ENCODE measurements around the gene TTC7B. TPM values are rescaled to one million over a fixed set of nuclear protein-coding genes. Genes with fewer than 3 reads are reported as not detected.

The TTC7B gene
- total and polyA plus RNA-seq, 2 donors (not counting 3 experiments of a cell fraction or from before 2014, with no cell fraction given), result 46.8 to 76.5 TPM

GRCh38 chr14:90750191-90750590, 66.0 kb downstream of the TTC7B start:
- TF ChIP-seq FOS (IDR thresholded peaks at IDR 0.05; ENCODE audit: borderline replicate concordance, insufficient read depth, low read length) (no peak), EZH2 (IDR thresholded peaks at IDR 0.05; ENCODE audit: borderline replicate concordance, low read depth, low read length, severe bottlenecking) (no peak), CTCF (IDR thresholded peaks at IDR 0.05; ENCODE audit: extremely low read depth in 1 of 2, insufficient read depth in 1 of 2, low read depth in 1 of 2, low read length in 2 of 2) (no peak), MAX (IDR thresholded peaks at IDR 0.05; ENCODE audit: insufficient read depth, insufficient read length) (no peak), GATA2 (IDR thresholded peaks at IDR 0.05; ENCODE audit: insufficient read depth, insufficient read length, low read depth, low read length) (no peak), MYC (IDR thresholded peaks at IDR 0.05; ENCODE audit: low read depth, low read length) (no peak), POLR2A (IDR thresholded peaks at IDR 0.05; ENCODE audit: low read depth, low read length) (no peak), JUN (IDR thresholded peaks at IDR 0.05; ENCODE audit: borderline replicate concordance, insufficient read depth, insufficient read length, low read depth) (no peak), POLR2AphosphoS5 (IDR thresholded peaks at IDR 0.05; ENCODE audit: insufficient read depth, low read depth, low read length) (no peak)
- POLR2A ChIA-PET, result no interaction called here
- intact Hi-C loops (cut with micrococcal nuclease), result no loop called here

More at GRCh38 chr14:90750191-90750590, 66.0 kb downstream of the TTC7B start:
- H3K27ac ChIP-seq (ENCODE audit: insufficient read depth, low read depth, low read length), result no peak overlapping the region
- no peaks in the 10 kb centered on the region for H3K36me3 ChIP-seq (ENCODE audit: control insufficient read depth in 2 of 2, extremely low read depth in 1 of 2, insufficient read depth in 2 of 2, low read length in 2 of 2)
- CTCF ChIA-PET, result interaction anchor here (3.4 kb wide), 1 partner anchor 9 kb away, joined by 12 read pairs; no protein-coding TSS in a partner anchor
- H3K4me1 ChIP-seq (ENCODE audit: control insufficient read depth, extremely low read depth, insufficient read depth, low read length), result no peaks in the 10 kb centered on the region
- dilution Hi-C loops (cut with MboI; ENCODE audit: extremely low pct_ligation_motif_present, low sequenced_read_pairs), result no loop called here
- no peak overlapping the region for H3K4me2 ChIP-seq (ENCODE audit: insufficient read depth, low read length)
- no peak for FAIRE-seq
- peaks cover 2% of the 10 kb centered on the region for H3K9me1 ChIP-seq (replicated peaks; ENCODE audit: control insufficient read depth, extremely low read depth, insufficient read depth, low read length)
- H2AFZ ChIP-seq (ENCODE audit: low read depth, low read length), result no peak overlapping the region
- no peaks in the 10 kb centered on the region for H4K20me1 ChIP-seq (replicated peaks; ENCODE audit: control insufficient read depth, extremely low read depth, insufficient read depth, low read length)
- BruUV-seq (replicated peaks), result no TSS peak
- no peaks in the 10 kb centered on the region for H3K27me3 ChIP-seq (ENCODE audit: control insufficient read depth in 2 of 2, insufficient read depth in 2 of 2, low read length in 2 of 2)
- no peak for DNase-seq (ENCODE audit: low read depth, low spot score)
- H3K9ac ChIP-seq (replicated peaks; ENCODE audit: extremely low read depth, insufficient read depth, low read length), result no peak overlapping the region
- H3K4me3 ChIP-seq (replicated peaks in 1 of 3; ENCODE audit: insufficient read depth in 1 of 3, low read depth in 1 of 3, low read length in 3 of 3), result no peak overlapping the region
- H3K79me2 ChIP-seq (ENCODE audit: control insufficient read depth, insufficient read depth, low read length), result no peaks in the 10 kb centered on the region
- H3K9me3 ChIP-seq (replicated peaks; ENCODE audit: control insufficient read depth, insufficient read depth, low read length), result no peaks in the 10 kb centered on the region

Measured in endothelial cell of umbilical vein (primary cell).